OCI-LY1 (cell line): ENCODE results near the gene PAK2.

Source experiments
- CTCF ChIP-seq: fragments of 200-600 bp; sonication (generic), shearing (Covaris generic); IDR thresholded peaks from 2 replicates; pipeline ENCODE4 v1.5.1; 2017; ENCODE audit warnings: mild to moderate bottlenecking, antibody characterized with exemption, low read length, moderate library complexity, mixed read lengths
- EZH2 ChIP-seq: fragments of 200-600 bp; sonication (generic), shearing (Covaris generic); IDR thresholded peaks from 2 replicates; pipeline ENCODE4 v1.8.0; 2017; ENCODE audit warnings: borderline replicate concordance, mixed run types, mild to moderate bottlenecking, antibody characterized with exemption, low read length, moderate library complexity, mixed read lengths

GRCh38 chr3:196774191-196774820 lies 34.6 kb downstream of the PAK2 start:
- TF ChIP-seq EZH2 (no peak), CTCF (no peak)
